C4-2B (cell line): ENCODE results near the gene C1QTNF9B.

ENCODE experiments used
- H3K27ac ChIP-seq: fragments of 450-650 bp; 2 replicates; pipeline ENCODE4 v1.5.1; 2017
- ZFX ChIP-seq: fragments of 450-650 bp; IDR thresholded peaks from 2 replicates; pipeline ENCODE4 v1.6.1; 2017
- TF ChIP-seq, protein P1 (sequence below): fragments of 450-650 bp; conservative IDR thresholded peaks from 2 replicates; pipeline ENCODE4 v1.5.1; 2017; ENCODE audit warnings: mild to moderate bottlenecking

Gene C1QTNF9B

DNA sequence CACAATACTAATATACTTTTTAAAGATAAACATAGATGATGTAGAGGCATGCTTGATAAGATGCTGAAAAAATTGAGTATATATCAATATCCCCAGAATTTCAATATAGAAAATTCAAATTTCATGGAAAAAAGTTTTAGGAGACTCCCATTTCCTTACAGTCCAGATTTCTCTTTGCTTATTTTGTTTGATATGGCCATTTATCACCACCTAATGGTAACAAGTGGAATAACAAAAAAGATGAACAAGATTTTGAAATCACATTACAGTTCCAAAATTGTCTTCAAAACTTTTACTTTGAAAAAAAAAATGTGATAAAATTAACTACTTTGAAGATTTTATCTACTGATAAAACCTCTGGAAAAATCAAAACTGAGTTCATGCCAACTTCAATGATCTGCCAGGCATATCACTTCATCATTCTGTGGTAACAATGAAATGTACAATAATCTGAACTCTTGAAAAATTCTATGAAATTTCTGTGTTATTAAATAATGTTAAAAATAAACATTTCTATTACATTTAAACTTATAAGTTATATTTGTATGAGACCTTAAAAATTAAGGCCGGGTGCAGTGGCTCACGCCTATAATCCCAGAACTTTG, 25.6 kb downstream of the C1QTNF9B start:
- TF ChIP-seq ZFX: no peak
- TF ChIP-seq, protein P1, sequence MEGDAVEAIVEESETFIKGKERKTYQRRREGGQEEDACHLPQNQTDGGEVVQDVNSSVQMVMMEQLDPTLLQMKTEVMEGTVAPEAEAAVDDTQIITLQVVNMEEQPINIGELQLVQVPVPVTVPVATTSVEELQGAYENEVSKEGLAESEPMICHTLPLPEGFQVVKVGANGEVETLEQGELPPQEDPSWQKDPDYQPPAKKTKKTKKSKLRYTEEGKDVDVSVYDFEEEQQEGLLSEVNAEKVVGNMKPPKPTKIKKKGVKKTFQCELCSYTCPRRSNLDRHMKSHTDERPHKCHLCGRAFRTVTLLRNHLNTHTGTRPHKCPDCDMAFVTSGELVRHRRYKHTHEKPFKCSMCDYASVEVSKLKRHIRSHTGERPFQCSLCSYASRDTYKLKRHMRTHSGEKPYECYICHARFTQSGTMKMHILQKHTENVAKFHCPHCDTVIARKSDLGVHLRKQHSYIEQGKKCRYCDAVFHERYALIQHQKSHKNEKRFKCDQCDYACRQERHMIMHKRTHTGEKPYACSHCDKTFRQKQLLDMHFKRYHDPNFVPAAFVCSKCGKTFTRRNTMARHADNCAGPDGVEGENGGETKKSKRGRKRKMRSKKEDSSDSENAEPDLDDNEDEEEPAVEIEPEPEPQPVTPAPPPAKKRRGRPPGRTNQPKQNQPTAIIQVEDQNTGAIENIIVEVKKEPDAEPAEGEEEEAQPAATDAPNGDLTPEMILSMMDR: peak; percentile 91
- no peak overlapping the region for H3K27ac ChIP-seq

DNA sequence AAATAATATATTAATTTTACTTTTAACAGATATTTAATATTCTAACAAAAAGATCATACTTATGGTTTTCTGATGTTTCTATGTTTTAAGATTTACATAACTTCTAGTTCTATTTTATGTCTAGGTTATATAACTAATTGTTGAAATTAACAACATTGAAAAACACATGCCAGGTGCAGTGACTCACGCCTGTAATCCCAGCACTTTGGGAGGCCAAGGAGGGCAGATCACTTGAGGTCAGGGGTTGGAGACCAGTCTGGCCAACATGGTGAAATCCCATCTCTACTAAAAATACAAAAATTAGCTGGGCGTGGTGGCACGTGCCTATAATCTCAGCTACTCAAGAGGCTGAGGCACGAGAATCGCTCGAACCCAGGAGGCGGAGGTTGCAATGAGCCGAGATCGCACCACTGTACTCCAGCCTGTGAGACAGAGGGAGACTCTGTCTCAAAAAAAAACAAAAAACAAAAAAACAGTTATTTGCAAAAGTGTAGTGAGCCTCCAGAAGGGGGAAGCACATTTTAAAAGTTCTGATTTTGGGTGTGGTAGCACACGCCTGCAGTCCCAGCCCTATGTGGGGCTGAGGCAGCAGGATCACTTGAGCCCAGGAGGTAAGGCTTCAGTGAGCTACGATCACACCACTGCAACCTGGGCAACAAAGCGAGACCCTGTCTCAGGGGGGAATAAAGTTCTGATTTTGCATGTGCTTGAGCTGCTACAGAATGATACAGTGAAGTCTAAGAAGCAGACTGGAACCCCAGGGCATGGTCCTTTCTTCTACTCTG, 26.8 kb downstream of the C1QTNF9B start:
- TF ChIP-seq, protein P1: no peak
- TF ChIP-seq ZFX: no peak
- H3K27ac ChIP-seq: peak overlapping the region; percentile 44

- H3K27ac ChIP-seq: no peak overlapping the region
- no peak for TF ChIP-seq ZFX
These were observed 28.8 kb downstream of the C1QTNF9B start for GRCh38 chr13:23868521-23868920.

- no peak for TF ChIP-seq ZFX
- TF ChIP-seq, protein P1: no peak
- H3K27ac ChIP-seq: peak overlapping the region; percentile 19
These were observed 30.2 kb downstream of the C1QTNF9B start for GRCh38 chr13:23867027-23867491.

DNA sequence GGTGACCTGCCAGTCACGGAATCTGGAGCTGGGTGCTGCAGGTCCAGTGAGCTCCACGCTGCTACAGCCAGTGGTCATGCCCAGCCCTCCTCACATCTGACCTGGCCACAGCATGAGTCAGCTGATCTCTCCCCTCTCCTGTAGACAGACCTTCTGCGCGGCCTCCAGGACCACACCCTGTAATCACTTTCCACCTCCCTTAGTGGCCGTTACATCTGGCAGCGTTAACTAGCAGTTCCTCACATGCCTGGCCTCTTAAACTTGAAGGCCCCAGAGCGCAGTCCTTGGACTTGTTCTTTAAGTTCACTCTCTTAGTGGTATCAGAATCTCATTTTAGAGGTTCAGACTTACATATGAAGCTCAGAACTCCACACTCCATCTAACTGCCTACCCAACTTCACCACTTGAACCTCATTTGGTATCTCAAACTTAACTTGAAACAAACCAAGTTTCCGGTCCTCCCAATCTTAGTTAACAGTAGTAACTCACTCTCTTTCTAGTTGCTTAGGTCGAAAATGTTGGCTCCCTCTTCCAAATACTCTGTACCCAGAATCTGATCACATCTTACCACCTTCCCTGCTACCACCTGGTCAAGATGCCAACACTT, 30.8 kb downstream of the C1QTNF9B start:
- no peak for TF ChIP-seq ZFX
- TF ChIP-seq, protein P1: no peak
- peak overlapping the region; percentile 19 for H3K27ac ChIP-seq

DNA sequence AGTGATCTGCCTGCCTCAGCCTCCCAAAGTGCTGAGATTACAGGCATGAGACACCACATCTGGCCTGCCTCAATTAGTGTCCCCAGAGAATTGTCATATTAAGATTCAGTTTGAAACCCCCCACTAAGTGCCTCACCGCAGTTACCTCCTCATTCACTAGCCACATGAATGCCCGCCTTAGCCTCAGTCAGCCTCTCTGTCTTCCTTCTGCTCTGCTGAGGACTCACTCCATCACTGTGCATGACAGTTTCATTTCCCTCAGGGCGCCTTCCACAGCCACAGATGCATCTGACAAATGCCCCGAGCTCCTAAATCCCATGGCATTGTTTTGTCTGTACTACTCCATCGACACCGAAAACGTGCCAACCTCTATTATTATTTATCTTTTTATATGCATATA, 31.4 kb downstream of the C1QTNF9B start:
- no peak for TF ChIP-seq ZFX
- TF ChIP-seq, protein P1: no peak
- no peak overlapping the region for H3K27ac ChIP-seq

DNA sequence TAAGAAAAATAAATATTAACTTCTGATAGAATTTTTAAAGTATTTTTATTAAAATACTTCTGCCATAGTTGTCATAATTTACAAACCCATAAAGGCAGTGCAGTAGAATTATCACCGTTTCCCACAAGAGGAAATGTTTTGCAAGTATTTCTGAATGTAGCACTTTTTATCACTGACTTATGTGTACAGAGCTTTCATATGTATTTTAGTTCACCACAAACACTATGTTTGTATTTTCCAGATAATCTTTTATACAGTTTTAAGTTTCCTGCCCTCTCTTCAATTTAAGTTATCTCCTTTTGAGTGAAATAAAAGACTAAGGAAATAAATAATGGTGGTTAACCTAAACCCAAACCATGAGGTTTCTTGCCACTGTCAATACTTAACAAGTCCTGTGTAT, 32.3 kb downstream of the C1QTNF9B start:
- no peak overlapping the region for H3K27ac ChIP-seq
- TF ChIP-seq ZFX: no peak
- TF ChIP-seq, protein P1: no peak
